ENCODE measurements around the gene OR4K5.
"Not testable (repeated sequence)": the region's sequence is repeated elsewhere in the genome, so short reads cannot be mapped to it uniquely, and the experiment has no call there.

Gene OR4K5, protein sequence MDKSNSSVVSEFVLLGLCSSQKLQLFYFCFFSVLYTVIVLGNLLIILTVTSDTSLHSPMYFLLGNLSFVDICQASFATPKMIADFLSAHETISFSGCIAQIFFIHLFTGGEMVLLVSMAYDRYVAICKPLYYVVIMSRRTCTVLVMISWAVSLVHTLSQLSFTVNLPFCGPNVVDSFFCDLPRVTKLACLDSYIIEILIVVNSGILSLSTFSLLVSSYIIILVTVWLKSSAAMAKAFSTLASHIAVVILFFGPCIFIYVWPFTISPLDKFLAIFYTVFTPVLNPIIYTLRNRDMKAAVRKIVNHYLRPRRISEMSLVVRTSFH

GRCh38 chr14:19920021-19920657 lies at the start of gene OR4K5:
TSS of gene OR4K5 (plus strand) at chr14:19920607. CDS start at chr14:19920607, 0 bp downstream.
- DNase-seq (ENCODE audit: low spot score): no peak

DNA sequence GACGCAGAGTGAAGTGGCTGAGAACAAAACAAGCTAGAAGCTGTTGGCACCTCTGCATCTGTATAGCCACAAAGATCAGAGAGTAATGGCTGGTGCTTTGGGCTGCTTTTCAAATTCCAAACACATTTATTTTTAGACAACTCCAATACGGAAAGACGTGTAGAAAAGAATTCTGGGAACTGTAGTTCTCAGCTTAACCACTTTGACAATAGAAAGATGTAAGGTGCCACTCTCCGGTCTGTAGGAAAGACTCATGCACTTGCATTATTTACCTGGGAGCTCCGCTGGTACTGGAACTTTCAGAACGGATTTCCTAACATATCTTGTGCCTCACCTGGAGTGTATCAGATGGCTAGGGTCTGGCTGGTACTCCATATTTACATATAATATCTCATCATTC lies 47.2 kb upstream of the OR4K5 start:
- DNase-seq (ENCODE audit: low spot score): no peak

- no peak for DNase-seq (ENCODE audit: low spot score)
Observed at GRCh38 chr14:19874842-19875241, 45.6 kb upstream of the OR4K5 start, which contains the start of gene OR4K2. TSS of gene OR4K2 (plus strand) at chr14:19875142. CDS start at chr14:19876268, 1,126 bp downstream.

- DNase-seq (ENCODE audit: low spot score): no peak
Observed at GRCh38 chr14:19878029-19878642, 42.3 kb upstream of the OR4K5 start.

- peak; percentile 5 for DNase-seq (ENCODE audit: low spot score)
Observed at GRCh38 chr14:19895282-19895681, 25.1 kb upstream of the OR4K5 start.

- DNase-seq (ENCODE audit: low spot score): no peak
Observed at GRCh38 chr14:19900999-19901398, 19.4 kb upstream of the OR4K5 start.

DNA sequence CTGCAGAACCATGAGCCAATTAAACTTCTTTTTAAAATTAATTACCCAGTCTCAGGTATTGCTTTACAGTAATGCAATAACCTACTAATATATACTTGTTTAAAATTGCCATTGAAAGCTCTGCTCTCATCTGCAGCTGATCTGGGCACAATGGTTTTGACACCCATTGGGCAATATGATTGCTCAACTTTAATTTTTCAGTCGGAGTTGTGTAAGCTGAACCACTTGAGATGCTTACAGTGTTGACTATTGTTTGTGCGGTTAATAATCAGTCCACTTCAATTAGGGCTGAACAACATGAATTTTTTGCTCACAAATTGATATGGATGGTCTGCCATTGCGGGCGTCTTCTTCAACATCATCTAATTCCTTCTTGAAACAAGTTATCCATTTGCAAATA lies 18.0 kb upstream of the OR4K5 start:
- no peak for DNase-seq (ENCODE audit: low spot score)

- no peak for DNase-seq (ENCODE audit: low spot score)
Observed at GRCh38 chr14:19906665-19907064, 13.7 kb upstream of the OR4K5 start.

- DNase-seq (ENCODE audit: low spot score): no peak
Observed at GRCh38 chr14:19911114-19911513, 9.3 kb upstream of the OR4K5 start.

GRCh38 chr14:19917243-19917642 lies 3.2 kb upstream of the OR4K5 start:
- DNase-seq (ENCODE audit: low spot score): no peak

GRCh38 chr14:19917955-19918518 lies 2.4 kb upstream of the OR4K5 start:
- DNase-seq (ENCODE audit: low spot score): no peak

GRCh38 chr14:19918553-19919264 lies 1.7 kb upstream of the OR4K5 start:
- DNase-seq (ENCODE audit: low spot score): no peak

GRCh38 chr14:19930617-19931016 lies 10.2 kb downstream of the OR4K5 start, which contains the start of gene OR4K1:
TSS of gene OR4K1 (plus strand) at chr14:19930917. CDS start at chr14:19935667, 4,750 bp downstream.
- DNase-seq (ENCODE audit: low spot score): no peak

GRCh38 chr14:19941668-19942067 lies 21.3 kb downstream of the OR4K5 start:
- DNase-seq (ENCODE audit: low spot score): no peak

DNA sequence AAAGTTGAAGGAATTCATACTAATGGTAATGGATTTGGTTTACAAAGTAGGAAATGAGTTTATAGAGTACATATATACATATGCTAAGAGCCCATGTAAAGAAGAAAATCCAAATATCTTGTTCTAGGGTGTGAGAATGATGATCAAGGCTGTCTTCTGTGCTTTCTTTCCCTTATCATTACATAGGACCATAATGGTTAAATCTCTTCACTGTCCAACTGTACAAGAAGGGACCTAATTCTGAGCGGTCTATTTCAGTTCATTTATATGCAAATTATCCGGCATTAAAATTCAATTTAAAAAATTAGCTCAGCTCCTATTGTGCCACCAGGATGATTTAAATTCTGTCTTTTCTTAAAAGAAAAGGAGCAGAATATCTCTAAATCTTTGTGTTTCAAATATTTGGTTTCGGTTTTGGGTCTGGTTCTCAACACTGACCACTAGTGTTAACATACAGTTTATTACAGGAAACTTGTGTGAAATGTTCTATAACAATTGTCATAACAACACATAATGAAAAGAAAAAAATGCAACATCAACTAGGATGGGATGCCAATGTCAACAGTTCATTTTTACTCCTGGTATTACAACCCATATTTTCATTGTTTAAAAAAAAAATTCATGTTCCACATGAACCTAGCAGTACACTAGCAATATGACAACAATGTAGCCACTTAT lies 27.1 kb downstream of the OR4K5 start:
- DNase-seq (ENCODE audit: low spot score): no peak

GRCh38 chr14:19949218-19949617 lies 28.8 kb downstream of the OR4K5 start:
- DNase-seq (ENCODE audit: low spot score): no peak

DNA sequence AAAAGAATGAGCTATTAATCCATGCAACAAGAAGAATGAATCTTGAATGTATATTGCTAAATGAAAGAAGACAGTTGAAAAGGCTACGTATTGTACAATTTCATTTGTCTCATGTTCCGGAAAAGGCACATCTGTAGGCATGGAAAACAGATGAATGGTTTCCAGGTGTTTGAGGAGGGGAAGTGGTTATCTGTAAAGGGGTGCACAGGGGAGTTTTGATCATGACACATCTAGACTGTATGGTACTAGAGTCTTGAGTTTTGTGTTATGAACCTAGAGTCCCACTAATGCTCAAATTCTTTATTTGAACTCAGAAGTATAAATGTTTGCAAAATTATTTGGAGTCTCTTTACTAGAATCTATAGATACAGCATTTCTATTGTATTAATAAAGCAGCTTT lies 49.3 kb downstream of the OR4K5 start:
- DNase-seq (ENCODE audit: low spot score): not testable (repeated sequence)

All from GM03348 (cell line).